HepG2 (cell line): ENCODE measurements around the gene ALAS2. TPM values are rescaled to one million over a fixed set of nuclear protein-coding genes. Genes with fewer than 3 reads are reported as not detected.

Experiments
- ATAC-seq: fragments of 200-7000 bp; cut with Tn5 transposase; 3 replicates; pipeline ENCODE4 v1.9.1; 2020; ENCODE audit warnings: mild to moderate bottlenecking, moderate library complexity
- BruUV-seq: library from RNA; stranded (reverse); fragments of 400-500 nt; replicated peaks from 2 replicates; lab custom pipeline; 2021; lab: Mats Ljungman, UMichigan
- CTCF ChIA-PET: fragments of 300-600 bp; formaldehyde crosslinking; extraction: SDS; loops from one replicate; lab custom pipeline; 2021; ENCODE audit warnings: low total read pairs, inconsistent platforms, low intra/inter-chr PET ratio; lab: Yijun Ruan, JAX
- POLR2A ChIA-PET: fragments of 350-600 bp; sonication (Branson Sonifier 250); formaldehyde crosslinking; loops from one replicate; lab custom pipeline; 2020; ENCODE audit warnings: antibody characterized with exemption, inconsistent platforms; lab: Yijun Ruan, JAX
- DNase-seq: peaks from one replicate; pipeline ENCODE4 v3.0.0-alpha.2; 2015; ENCODE audit warnings: low spot score
- FAIRE-seq: peaks from 3 replicates; lab custom pipeline; 2011; peaks lifted over from hg19 to GRCh38; lab: Jason Lieb, UNC
- H2AFZ ChIP-seq: one replicate; pipeline ENCODE4 v1.6.1; 2011; ENCODE audit warnings: low read length, inconsistent platforms
- H3K27ac ChIP-seq: fragments of 300-600 bp; 3 replicates; pipeline ENCODE4 v1.8.0; 2011; ENCODE audit warnings: mixed run types, mild to moderate bottlenecking, mixed read lengths, low read length, inconsistent platforms; ENCODE audit not compliant: insufficient read depth; ENCODE audit errors: extremely low read length
- H3K27me3 ChIP-seq, 2 experiments: fragments of 200-600 bp in 1 of 2; 2 replicates in 1 of 2; 3 replicates in 1 of 2; pipeline versions ENCODE4 v1.6.0 to v1.8.0; 2011; ENCODE audit warnings: low read length in 2 of 2, mild to moderate bottlenecking in 2 of 2, moderate library complexity in 2 of 2, inconsistent platforms in 1 of 2; ENCODE audit not compliant: insufficient read depth in 2 of 2, control insufficient read depth in 1 of 2
- H3K36me3 ChIP-seq, 2 experiments: fragments of 200-600 bp in 1 of 2; replicated peaks in 1 of 2; 2 replicates in 1 of 2; 3 replicates in 1 of 2; pipeline versions ENCODE4 v1.5.1 to v1.8.0; 2011; ENCODE audit warnings: low read length in 2 of 2, inconsistent platforms in 1 of 2; ENCODE audit not compliant: insufficient read depth in 2 of 2, control insufficient read depth in 1 of 2
- H3K4me1 ChIP-seq: 2 replicates; pipeline ENCODE4 v1.5.1; 2012; ENCODE audit warnings: low read length, inconsistent platforms; ENCODE audit not compliant: insufficient read depth
- H3K4me2 ChIP-seq: 2 replicates; pipeline ENCODE4 v1.6.0; 2011; ENCODE audit warnings: low read depth, low read length, inconsistent platforms
- H3K4me3 ChIP-seq, 3 experiments: fragments of 200-600 bp in 1 of 3; sonication (generic), shearing (Covaris generic) in 1 of 3; replicated peaks in 1 of 3; 2 replicates each; pipeline ENCODE4 v1.5.1; 2011 to 2016; ENCODE audit warnings: low read length in 3 of 3, inconsistent platforms in 2 of 3, low read depth in 2 of 3, mild to moderate bottlenecking in 2 of 3, control low read depth in 1 of 3, mixed read lengths in 1 of 3; ENCODE audit not compliant: insufficient read depth in 1 of 3
- H3K79me2 ChIP-seq: one replicate; pipeline ENCODE4 v1.6.1; 2011; ENCODE audit warnings: low read length, inconsistent platforms; ENCODE audit not compliant: insufficient read depth
- H3K9ac ChIP-seq: 2 replicates; pipeline ENCODE4 v1.6.0; 2011; ENCODE audit warnings: mild to moderate bottlenecking, low read depth, low read length, inconsistent platforms; ENCODE audit not compliant: insufficient read depth
- H3K9me3 ChIP-seq: 2 replicates; pipeline ENCODE4 v1.5.1; 2012; ENCODE audit warnings: mild to moderate bottlenecking, low read length
- H4K20me1 ChIP-seq: 2 replicates; pipeline ENCODE4 v1.6.0; 2011; ENCODE audit warnings: inconsistent platforms, mild to moderate bottlenecking, low read length, moderate library complexity; ENCODE audit not compliant: insufficient read depth
- ARID2 ChIP-seq: sonication (generic); formaldehyde crosslinking; IDR thresholded peaks from 2 replicates; pipeline ENCODE4 v1.8.1; 2022; ENCODE audit warnings: mild to moderate bottlenecking, missing genetic modification reagents, borderline replicate concordance
- CERS6 ChIP-seq: sonication (generic); formaldehyde crosslinking; IDR thresholded peaks from 2 replicates; pipeline ENCODE4 v1.5.0; 2020; ENCODE audit warnings: missing genetic modification reagents
- FOXK2 ChIP-seq: fragments of 450-650 bp; IDR thresholded peaks from 2 replicates; pipeline ENCODE4 v1.6.1; 2016
- GABPB1 ChIP-seq: IDR thresholded peaks from 2 replicates; pipeline ENCODE4 v1.6.1; 2016; ENCODE audit warnings: mild to moderate bottlenecking, missing genetic modification reagents, moderate library complexity, missing compliant biosample characterization
- HOXA3 ChIP-seq: sonication (generic); formaldehyde crosslinking; IDR thresholded peaks from 2 replicates; pipeline ENCODE4 v1.5.0; 2020; ENCODE audit warnings: missing genetic modification reagents
- ISX ChIP-seq: sonication (generic); formaldehyde crosslinking; conservative IDR thresholded peaks from 2 replicates; pipeline ENCODE4 v1.5.0; 2020; ENCODE audit warnings: missing genetic modification reagents
- MATR3 ChIP-seq: sonication (generic); formaldehyde crosslinking; IDR thresholded peaks from 2 replicates; pipeline ENCODE4 v1.4.0; 2020; ENCODE audit warnings: missing genetic modification reagents
- RNF2 ChIP-seq: fragments of 450-650 bp; conservative IDR thresholded peaks from 2 replicates; pipeline ENCODE4 v1.6.1; 2016; ENCODE audit warnings: low read depth
- ZBTB1 ChIP-seq: sonication (generic); formaldehyde crosslinking; IDR thresholded peaks from 2 replicates; pipeline ENCODE4 v1.4.0; 2020; ENCODE audit warnings: missing genetic modification reagents, borderline replicate concordance
- ZNF17 ChIP-seq: sonication (generic); formaldehyde crosslinking; IDR thresholded peaks from 2 replicates; pipeline ENCODE4 v1.5.0; 2020; ENCODE audit warnings: mild to moderate bottlenecking, missing genetic modification reagents
- ZNF281 ChIP-seq: sonication (generic); formaldehyde crosslinking; IDR thresholded peaks from 2 replicates; pipeline ENCODE4 v1.4.0; 2020; ENCODE audit warnings: missing genetic modification reagents, borderline replicate concordance
- ZNF383 ChIP-seq: sonication (generic); formaldehyde crosslinking; IDR thresholded peaks from 2 replicates; pipeline ENCODE4 v1.4.0; 2020; ENCODE audit warnings: missing genetic modification reagents, mild to moderate bottlenecking, borderline replicate concordance
- ZNF564 ChIP-seq: sonication (generic); formaldehyde crosslinking; IDR thresholded peaks from 2 replicates; pipeline ENCODE4 v1.8.1; 2023; ENCODE audit warnings: mild to moderate bottlenecking, missing genetic modification reagents
- ZNF576 ChIP-seq: sonication (generic); formaldehyde crosslinking; IDR thresholded peaks from 2 replicates; pipeline ENCODE4 v1.4.0; 2020; ENCODE audit warnings: mild to moderate bottlenecking, missing genetic modification reagents
- ZNF660 ChIP-seq: sonication (generic); formaldehyde crosslinking; IDR thresholded peaks from 2 replicates; pipeline ENCODE4 v1.5.1; 2020; ENCODE audit warnings: mild to moderate bottlenecking, low read depth, missing genetic modification reagents, borderline replicate concordance
- WGBS: methylation state at CpG from one replicate; pipeline ENCODE4 v1.1.6; 2017; ENCODE audit warnings: low lambda C conversion rate; 5-methylcytosine and 5-hydroxymethylcytosine counted together
- in situ Hi-C: cut with HindIII; loops from 2 replicates; pipeline ENCODE4 v1.10.0; 2017; ENCODE audit warnings: low pct_unique_long_range_greater_than_20kb; ENCODE audit not compliant: extremely low pct_ligation_motif_present
- intact Hi-C: fragments of 100-400 bp; cut with micrococcal nuclease; formaldehyde crosslinking; loops from one replicate; pipeline ENCODE4 v1.10.0; 2022; ENCODE audit not compliant: unreplicated experiment
- polyA plus RNA-seq, 8 experiments: library from polyadenylated mRNA; depleted of rRNA in 3 of 8; stranded (reverse) in 7 of 8; unstranded in 1 of 8; fragments of >200 nt; fragmentation: Illumina TruSeq in 4 of 8; extraction: Trizol in 4 of 8; gene quantifications; 2 replicates each; pipeline versions ENCODE4 v1.2.1 to v1.2.3, GENCODE V29; 2011 to 2016; ENCODE audit warnings: low read depth in 4 of 8, missing spikeins in 1 of 8, mixed read lengths in 1 of 8; ENCODE audit not compliant: insufficient read depth in 1 of 8
- total RNA-seq, 5 experiments: library from RNA; depleted of rRNA; stranded (reverse); fragments of >200 nt; fragmentation: Illumina TruSeq; extraction: Trizol; gene quantifications; 2 replicates each; pipeline ENCODE4 v1.2.3, GENCODE V29; 2016; ENCODE audit warnings: low read depth in 1 of 5

ALAS2 gene
- total and polyA plus RNA-seq, 2 of the 13 experiments (the other 11 are each of a cell fraction or from before 2014, with no cell fraction given), result not detected

GRCh38 chrX:55033429-55033828 lies 2.7 kb upstream of the ALAS2 start:
- no TSS peak for BruUV-seq
- no peak for ATAC-seq
- no peak overlapping the region for H3K4me2 ChIP-seq
- H3K9me3 ChIP-seq, result no peaks in the 10 kb centered on the region
- H4K20me1 ChIP-seq, result no peaks in the 10 kb centered on the region
- 6% methylated on average over 1 of the region's 2 CpGs for WGBS
- in situ Hi-C loops, result no loop called here
- TF ChIP-seq CERS6 (CRISPR knock-in tag) (no peak), RNF2 (no peak), GABPB1 (CRISPR knock-in tag) (no peak), ZNF576 (CRISPR knock-in tag) (no peak), ZNF281 (no peak), HOXA3 (no peak), ZNF383 (CRISPR knock-in tag) (no peak), ARID2 (CRISPR knock-in tag) (no peak), ISX (no peak), ZNF17 (CRISPR knock-in tag) (no peak), ZNF660 (CRISPR knock-in tag) (no peak), ZNF564 (CRISPR knock-in tag) (no peak), ZBTB1 (CRISPR knock-in tag) (no peak), MATR3 (no peak), FOXK2 (no peak)
- no peak overlapping the region for H3K4me3 ChIP-seq
- intact Hi-C loops, result no loop called here
- no peak overlapping the region for H2AFZ ChIP-seq
- H3K27me3 ChIP-seq, result no peaks in the 10 kb centered on the region
- H3K36me3 ChIP-seq, result no peaks in the 10 kb centered on the region
- H3K79me2 ChIP-seq, result no peaks in the 10 kb centered on the region
- FAIRE-seq, result no peak
- ChIA-PET POLR2A (no interaction called here), CTCF (no interaction called here)
- H3K9ac ChIP-seq, result no peak overlapping the region
- H3K4me1 ChIP-seq, result peaks cover 11% of the 10 kb centered on the region; the same call in 1 of the 2 replicates
- H3K27ac ChIP-seq, result no peak overlapping the region
- no peak for DNase-seq
